ENCODE results near the gene C11orf86.

Gene C11orf86

GRCh38 chr11:66966351-66966750 is 8.8 kb upstream of the C11orf86 start:
- Histone ChIP-seq H3K27me3 (ENCODE audit: control insufficient read depth in 1 of 2, insufficient read depth in 1 of 2, low read length in 2 of 2) (no peaks in the 10 kb centered on the region), H4K91ac (ENCODE audit: low read length) (no peak overlapping the region), H2BK120ac (ENCODE audit: low read depth, low read length) (no peak overlapping the region), H3K9me3 (ENCODE audit: control insufficient read depth, low read length) (no peaks in the 10 kb centered on the region), H3K79me1 (replicated peaks; ENCODE audit: low read length, poor library complexity, severe bottlenecking) (no peaks in the 10 kb centered on the region), H2AFZ (ENCODE audit: low read depth, low read length) (no peak overlapping the region), H3K4me2 (ENCODE audit: low read length, poor library complexity, severe bottlenecking) (no peak overlapping the region), H3K23ac (ENCODE audit: low read length in 2 of 2) (no peak overlapping the region), H3K18ac (ENCODE audit: low read depth in 1 of 2, low read length in 2 of 2) (no peak overlapping the region), H2BK12ac (ENCODE audit: low read length in 2 of 2) (no peak overlapping the region), H3K36me3 (ENCODE audit: control insufficient read depth in 1 of 2, insufficient read depth in 2 of 2, low read depth in 1 of 2, low read length in 2 of 2) (no peaks in the 10 kb centered on the region), H2BK15ac (ENCODE audit: low read depth, poor library complexity, severe bottlenecking) (no peak overlapping the region), H4K8ac (ENCODE audit: low read length) (no peak overlapping the region), H3K14ac (ENCODE audit: low read length in 2 of 2) (no peak overlapping the region), H3K4me1 (ENCODE audit: control insufficient read depth, insufficient read depth, low read depth, low read length) (peaks cover 6% of the 10 kb centered on the region), H3K9ac (ENCODE audit: low read length) (no peak overlapping the region), H3K4ac (ENCODE audit: low read depth in 1 of 2, low read length in 2 of 2) (no peak overlapping the region), H3K27ac (ENCODE audit: low read length, poor library complexity, severe bottlenecking) (no peak overlapping the region), H2BK5ac (ENCODE audit: low read depth, low read length, poor library complexity, severe bottlenecking) (no peak overlapping the region), H2AK5ac (ENCODE audit: low read length, severe bottlenecking) (no peak overlapping the region), H3K4me3 (ENCODE audit: insufficient read depth in 1 of 2, low read depth in 1 of 2, low read length in 2 of 2) (no peak overlapping the region)
- WGBS, result 98% methylated on average over 4 of the region's 5 CpGs
- no peak for DNase-seq

- no peak overlapping the region for H2BK15ac ChIP-seq (ENCODE audit: low read depth, poor library complexity, severe bottlenecking)
- no peak overlapping the region for H4K91ac ChIP-seq (ENCODE audit: low read length)
- peak overlapping the region; percentile 39 for H3K9ac ChIP-seq (ENCODE audit: low read length)
- H3K4me1 ChIP-seq (ENCODE audit: control insufficient read depth, insufficient read depth, low read depth, low read length), result peaks cover 8% of the 10 kb centered on the region
- peak overlapping the region; percentile 88 for H4K8ac ChIP-seq (ENCODE audit: low read length)
- no peak overlapping the region for H3K27ac ChIP-seq (ENCODE audit: low read length, poor library complexity, severe bottlenecking)
- H3K18ac ChIP-seq (ENCODE audit: low read depth in 1 of 2, low read length in 2 of 2), result peak overlapping the region; percentile 28 to 55
- H3K23ac ChIP-seq (ENCODE audit: low read length in 2 of 2), result no peak overlapping the region
- peak overlapping the region; percentile 19 for H2BK120ac ChIP-seq (ENCODE audit: low read depth, low read length)
- H3K27me3 ChIP-seq (ENCODE audit: control insufficient read depth in 1 of 2, insufficient read depth in 1 of 2, low read length in 2 of 2), result no peaks in the 10 kb centered on the region
- DNase-seq, result peak; percentile 60
- H3K9me3 ChIP-seq (ENCODE audit: control insufficient read depth, low read length), result no peaks in the 10 kb centered on the region
- no peak overlapping the region for H3K4me2 ChIP-seq (ENCODE audit: low read length, poor library complexity, severe bottlenecking)
- H3K4me3 ChIP-seq (ENCODE audit: insufficient read depth in 1 of 2, low read depth in 1 of 2, low read length in 2 of 2), result peak overlapping the region in 1 of 2 experiments; percentile 38
- no peak overlapping the region for H2BK5ac ChIP-seq (ENCODE audit: low read depth, low read length, poor library complexity, severe bottlenecking)
- no peak overlapping the region for H2AFZ ChIP-seq (ENCODE audit: low read depth, low read length)
- H2AK5ac ChIP-seq (ENCODE audit: low read length, severe bottlenecking), result peak overlapping the region; percentile 31
- no peak overlapping the region for H3K4ac ChIP-seq (ENCODE audit: low read depth in 1 of 2, low read length in 2 of 2)
- no peaks in the 10 kb centered on the region for H3K36me3 ChIP-seq (ENCODE audit: control insufficient read depth in 1 of 2, insufficient read depth in 2 of 2, low read depth in 1 of 2, low read length in 2 of 2)
- H3K79me1 ChIP-seq (replicated peaks; ENCODE audit: low read length, poor library complexity, severe bottlenecking), result no peaks in the 10 kb centered on the region
- 42% methylated on average over 5 of the region's 5 CpGs for WGBS
- H3K14ac ChIP-seq (ENCODE audit: low read length in 2 of 2), result no peak overlapping the region
- peak overlapping the region; percentile 38 to 91 for H2BK12ac ChIP-seq (ENCODE audit: low read length in 2 of 2)
Measured at GRCh38 chr11:66967670-66968425, 7.3 kb upstream of the C11orf86 start.

GRCh38 chr11:66969584-66970225 is 5.4 kb upstream of the C11orf86 start:
- H2AK5ac ChIP-seq (ENCODE audit: low read length, severe bottlenecking), result peak overlapping the region; percentile 69
- H3K4me3 ChIP-seq (ENCODE audit: insufficient read depth in 1 of 2, low read depth in 1 of 2, low read length in 2 of 2), result peak overlapping the region in 1 of 2 experiments; percentile 49
- H3K9me3 ChIP-seq (ENCODE audit: control insufficient read depth, low read length), result no peaks in the 10 kb centered on the region
- no peak overlapping the region for H3K4ac ChIP-seq (ENCODE audit: low read depth in 1 of 2, low read length in 2 of 2)
- H3K18ac ChIP-seq (ENCODE audit: low read depth in 1 of 2, low read length in 2 of 2), result peak overlapping the region in 1 of 2 experiments; percentile 6
- no peak overlapping the region for H2BK5ac ChIP-seq (ENCODE audit: low read depth, low read length, poor library complexity, severe bottlenecking)
- peak overlapping the region; percentile 83 for H3K9ac ChIP-seq (ENCODE audit: low read length)
- no peaks in the 10 kb centered on the region for H3K27me3 ChIP-seq (ENCODE audit: control insufficient read depth in 1 of 2, insufficient read depth in 1 of 2, low read length in 2 of 2)
- H3K27ac ChIP-seq (ENCODE audit: low read length, poor library complexity, severe bottlenecking), result peak overlapping the region; percentile 79
- peaks cover 8% of the 10 kb centered on the region for H3K4me1 ChIP-seq (ENCODE audit: control insufficient read depth, insufficient read depth, low read depth, low read length)
- no peak overlapping the region for H4K91ac ChIP-seq (ENCODE audit: low read length)
- H3K79me1 ChIP-seq (replicated peaks; ENCODE audit: low read length, poor library complexity, severe bottlenecking), result no peaks in the 10 kb centered on the region
- H3K23ac ChIP-seq (ENCODE audit: low read length in 2 of 2), result no peak overlapping the region
- H4K8ac ChIP-seq (ENCODE audit: low read length), result no peak overlapping the region
- no peak overlapping the region for H2BK15ac ChIP-seq (ENCODE audit: low read depth, poor library complexity, severe bottlenecking)
- H3K36me3 ChIP-seq (ENCODE audit: control insufficient read depth in 1 of 2, insufficient read depth in 2 of 2, low read depth in 1 of 2, low read length in 2 of 2), result no peaks in the 10 kb centered on the region
- H2BK120ac ChIP-seq (ENCODE audit: low read depth, low read length), result no peak overlapping the region
- 76% methylated on average over 4 of the region's 6 CpGs for WGBS
- H3K4me2 ChIP-seq (ENCODE audit: low read length, poor library complexity, severe bottlenecking), result no peak overlapping the region
- no peak overlapping the region for H2BK12ac ChIP-seq (ENCODE audit: low read length in 2 of 2)
- H3K14ac ChIP-seq (ENCODE audit: low read length in 2 of 2), result no peak overlapping the region
- no peak overlapping the region for H2AFZ ChIP-seq (ENCODE audit: low read depth, low read length)
- peak; percentile 67 for DNase-seq

DNA sequence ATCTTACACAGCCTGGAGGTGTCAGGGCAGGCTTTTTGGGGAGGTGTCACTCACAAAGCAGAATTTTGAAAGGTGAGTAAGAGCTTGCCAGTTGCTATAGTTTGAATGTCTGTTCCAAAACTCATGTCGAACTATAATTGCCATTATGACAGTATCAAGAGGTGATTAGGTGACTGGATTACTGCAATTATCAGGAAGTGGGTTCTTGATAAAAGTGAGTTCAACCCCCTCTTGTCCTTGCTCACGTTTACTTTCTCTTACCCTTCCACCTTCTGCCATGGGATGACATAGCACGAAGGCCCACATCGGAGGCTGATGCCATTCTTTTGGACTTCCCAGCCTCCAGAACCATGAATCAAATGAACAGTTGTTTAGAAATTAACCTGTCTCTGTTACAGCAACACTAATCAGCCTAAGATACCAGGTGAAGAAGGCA is 4.7 kb upstream of the C11orf86 start:
- WGBS, result 49% methylated on average over 4 of the region's 4 CpGs

More for the DNA sequence above, 4.7 kb upstream of the C11orf86 start:
- H3K4ac ChIP-seq (ENCODE audit: low read depth in 1 of 2, low read length in 2 of 2), result peak overlapping the region in 1 of 2 experiments; percentile 62
- peak overlapping the region; percentile 79 to 95 for H2BK12ac ChIP-seq (ENCODE audit: low read length in 2 of 2)
- peak overlapping the region; percentile 69 for H2AK5ac ChIP-seq (ENCODE audit: low read length, severe bottlenecking)
- H3K23ac ChIP-seq (ENCODE audit: low read length in 2 of 2), result no peak overlapping the region
- no peak overlapping the region for H2BK120ac ChIP-seq (ENCODE audit: low read depth, low read length)
- peak overlapping the region; percentile 83 for H3K9ac ChIP-seq (ENCODE audit: low read length)
- H3K14ac ChIP-seq (ENCODE audit: low read length in 2 of 2), result no peak overlapping the region
- H2BK5ac ChIP-seq (ENCODE audit: low read depth, low read length, poor library complexity, severe bottlenecking), result no peak overlapping the region
- H3K18ac ChIP-seq (ENCODE audit: low read depth in 1 of 2, low read length in 2 of 2), result peak overlapping the region; percentile 6 to 77
- no peaks in the 10 kb centered on the region for H3K9me3 ChIP-seq (ENCODE audit: control insufficient read depth, low read length)
- no peaks in the 10 kb centered on the region for H3K36me3 ChIP-seq (ENCODE audit: control insufficient read depth in 1 of 2, insufficient read depth in 2 of 2, low read depth in 1 of 2, low read length in 2 of 2)
- H2AFZ ChIP-seq (ENCODE audit: low read depth, low read length), result no peak overlapping the region
- DNase-seq, result no peak
- peak overlapping the region in 1 of 2 experiments; percentile 49 for H3K4me3 ChIP-seq (ENCODE audit: insufficient read depth in 1 of 2, low read depth in 1 of 2, low read length in 2 of 2)
- no peak overlapping the region for H2BK15ac ChIP-seq (ENCODE audit: low read depth, poor library complexity, severe bottlenecking)
- no peaks in the 10 kb centered on the region for H3K27me3 ChIP-seq (ENCODE audit: control insufficient read depth in 1 of 2, insufficient read depth in 1 of 2, low read length in 2 of 2)
- H4K91ac ChIP-seq (ENCODE audit: low read length), result peak overlapping the region; percentile 65
- peaks cover 8% of the 10 kb centered on the region for H3K4me1 ChIP-seq (ENCODE audit: control insufficient read depth, insufficient read depth, low read depth, low read length)
- peak overlapping the region; percentile 79 for H3K27ac ChIP-seq (ENCODE audit: low read length, poor library complexity, severe bottlenecking)
- H4K8ac ChIP-seq (ENCODE audit: low read length), result no peak overlapping the region
- no peaks in the 10 kb centered on the region for H3K79me1 ChIP-seq (replicated peaks; ENCODE audit: low read length, poor library complexity, severe bottlenecking)
- H3K4me2 ChIP-seq (ENCODE audit: low read length, poor library complexity, severe bottlenecking), result no peak overlapping the region

Data from mesenchymal stem cell (in vitro differentiated cells and primary cell).